ENCODE data around the gene TNFRSF1A.
A peak's percentile ranks its signal among the peaks of the same experiment; 100 is the strongest.
"Not testable (repeated sequence)": the region's sequence is repeated elsewhere in the genome, so short reads cannot be mapped to it uniquely, and the experiment has no call there.

Gene TNFRSF1A

DNA sequence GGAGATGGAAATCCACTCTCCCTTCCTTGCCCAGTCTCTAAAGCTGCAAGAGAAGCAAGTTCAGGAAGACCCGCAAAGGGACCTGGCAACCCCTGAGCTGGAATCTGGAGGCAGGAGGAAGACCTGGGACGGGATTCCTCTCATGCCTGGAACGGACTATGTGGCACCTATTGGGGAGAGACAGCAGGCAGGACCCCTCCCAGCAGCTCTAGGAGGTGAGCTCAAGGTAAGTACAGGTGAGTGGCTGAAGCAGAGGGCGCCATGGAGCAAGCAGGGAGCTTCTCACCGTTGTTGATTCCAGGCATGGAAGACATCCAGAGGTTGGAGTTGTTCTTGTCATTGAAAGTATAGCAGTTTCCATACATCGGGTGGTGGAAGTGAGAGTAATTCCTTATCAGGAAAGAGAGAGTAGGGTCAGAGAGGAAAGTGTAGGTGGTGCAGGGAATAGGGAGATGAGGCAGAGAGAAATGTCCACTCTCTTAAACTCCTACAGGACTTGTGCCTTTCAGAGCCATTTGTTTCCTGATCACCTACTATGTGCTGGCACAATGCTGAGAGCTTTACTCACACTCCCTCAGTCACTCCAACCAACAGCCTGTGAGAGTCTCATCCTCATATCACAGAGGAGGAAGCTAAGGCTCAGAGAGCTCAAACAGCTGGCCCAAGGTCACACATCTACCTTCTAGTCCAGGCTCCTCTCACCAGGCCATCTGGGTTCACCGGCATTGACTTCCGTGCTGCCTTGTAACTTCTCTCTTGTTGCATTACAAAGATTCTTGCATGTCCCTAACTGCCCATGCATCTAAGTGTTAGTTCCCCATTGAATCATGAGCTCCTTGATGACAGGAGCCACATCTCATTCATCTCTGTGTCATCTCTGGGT is 13.9 kb upstream of the TNFRSF1A start:
- DNase-seq = no peak

DNA sequence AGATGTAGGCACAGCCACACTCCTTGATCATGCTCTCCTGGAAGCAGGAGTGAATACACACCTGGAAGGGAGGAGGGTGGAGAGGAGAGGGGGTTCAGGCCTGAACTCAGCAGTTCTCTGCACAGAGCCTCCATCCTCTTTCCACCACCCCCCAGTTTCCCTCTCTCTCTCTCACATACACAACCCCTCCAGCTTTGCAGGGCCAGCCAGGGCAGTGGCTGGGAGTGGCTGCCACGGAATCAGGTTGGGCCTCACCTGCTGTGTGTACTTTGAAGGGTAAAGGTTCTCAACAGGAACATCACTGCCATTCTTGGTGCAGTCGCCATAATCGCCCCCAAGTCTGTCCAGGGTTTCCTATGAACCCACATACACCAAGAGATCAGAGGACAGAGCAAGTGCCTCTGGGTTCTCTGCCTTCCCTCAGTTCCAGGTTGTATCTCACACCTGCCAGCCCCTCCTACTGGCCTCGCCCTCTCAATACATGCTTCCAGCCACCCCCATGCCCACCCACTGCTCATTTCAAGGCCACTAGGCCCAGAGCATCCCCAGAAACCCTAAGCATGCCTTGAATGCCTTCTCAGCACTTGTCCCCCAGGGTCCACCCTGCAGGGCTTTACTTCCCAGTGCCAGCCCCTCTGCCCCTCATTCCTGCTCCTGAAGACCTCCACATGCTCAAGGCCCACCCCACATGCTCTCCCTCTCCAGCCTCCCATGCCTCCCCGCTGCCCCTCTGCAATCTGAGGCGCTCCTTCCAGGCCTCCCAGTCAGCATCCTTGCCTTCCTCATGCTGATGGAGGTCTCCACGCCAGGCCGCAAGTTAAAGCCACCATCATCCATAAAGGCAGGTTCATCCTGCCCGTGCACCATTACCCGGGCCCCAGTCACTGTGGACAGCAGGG is 12.9 kb upstream of the TNFRSF1A start:
- DNase-seq = no peak

DNA sequence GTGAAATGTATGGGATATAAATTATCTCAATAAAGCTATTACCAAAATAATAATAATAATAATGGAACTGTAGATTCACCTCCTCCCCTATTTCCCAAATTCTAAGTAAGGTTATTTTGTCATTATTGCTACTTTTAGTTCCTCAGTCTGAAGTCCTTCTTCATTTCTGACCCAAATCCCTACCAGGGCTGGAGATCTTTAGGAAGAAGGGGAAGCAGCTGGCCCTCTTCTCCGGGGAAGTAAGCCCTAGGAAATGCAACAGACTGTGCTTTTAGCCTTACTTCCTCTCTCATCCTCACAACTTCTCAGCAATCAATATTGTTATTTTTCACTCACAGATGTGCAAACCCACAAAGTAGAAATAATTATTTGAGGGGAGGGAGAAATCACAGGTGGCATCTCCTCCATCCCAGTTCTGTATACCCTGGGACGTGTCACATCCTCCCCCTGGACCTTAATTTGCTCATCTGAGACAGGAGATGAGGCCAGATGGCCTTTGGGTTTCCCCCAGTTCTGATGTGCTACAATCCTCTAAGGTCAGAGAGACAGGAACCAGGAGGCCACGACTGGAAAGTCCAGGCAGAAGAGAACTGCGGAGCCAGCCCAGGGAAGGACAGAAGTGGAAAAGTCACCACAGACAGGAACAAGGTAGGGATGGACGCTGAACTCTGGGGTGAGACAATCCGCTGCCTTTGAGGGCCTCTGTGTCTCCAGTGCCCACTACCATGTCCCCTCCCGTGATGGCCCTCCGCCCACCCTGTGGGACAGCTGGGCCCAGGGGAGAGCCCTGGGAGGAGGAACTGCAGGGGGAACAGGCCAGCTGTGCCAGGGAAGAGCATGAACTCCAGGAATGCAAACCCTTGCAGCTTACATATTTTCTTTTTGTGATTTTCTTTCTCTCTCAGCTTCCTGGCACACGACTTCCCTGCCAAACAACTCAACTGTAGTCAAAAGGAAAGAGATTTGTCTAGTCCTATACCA is 10.6 kb upstream of the TNFRSF1A start:
- DNase-seq = no peak

DNA sequence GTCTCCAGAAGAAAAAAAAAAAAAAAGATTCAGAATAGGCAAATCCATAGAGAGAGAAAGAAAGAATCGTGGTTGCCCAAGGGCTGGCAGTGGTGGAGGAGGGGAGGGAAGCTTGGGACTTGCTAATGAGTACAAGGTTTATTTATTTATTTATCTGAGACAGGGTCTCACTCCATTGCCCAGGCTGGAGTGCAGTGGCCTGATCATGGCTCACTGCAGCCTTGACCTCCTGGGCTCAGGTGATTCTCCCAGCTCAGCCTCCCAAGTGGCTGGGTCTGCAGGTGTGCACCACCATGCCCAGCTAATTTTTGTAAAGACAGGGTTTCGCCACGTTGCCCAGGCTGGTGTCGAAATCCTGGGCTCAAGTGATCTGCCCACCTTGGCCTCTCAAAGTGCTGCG is 9.7 kb upstream of the TNFRSF1A start:
- no peak for DNase-seq

DNA sequence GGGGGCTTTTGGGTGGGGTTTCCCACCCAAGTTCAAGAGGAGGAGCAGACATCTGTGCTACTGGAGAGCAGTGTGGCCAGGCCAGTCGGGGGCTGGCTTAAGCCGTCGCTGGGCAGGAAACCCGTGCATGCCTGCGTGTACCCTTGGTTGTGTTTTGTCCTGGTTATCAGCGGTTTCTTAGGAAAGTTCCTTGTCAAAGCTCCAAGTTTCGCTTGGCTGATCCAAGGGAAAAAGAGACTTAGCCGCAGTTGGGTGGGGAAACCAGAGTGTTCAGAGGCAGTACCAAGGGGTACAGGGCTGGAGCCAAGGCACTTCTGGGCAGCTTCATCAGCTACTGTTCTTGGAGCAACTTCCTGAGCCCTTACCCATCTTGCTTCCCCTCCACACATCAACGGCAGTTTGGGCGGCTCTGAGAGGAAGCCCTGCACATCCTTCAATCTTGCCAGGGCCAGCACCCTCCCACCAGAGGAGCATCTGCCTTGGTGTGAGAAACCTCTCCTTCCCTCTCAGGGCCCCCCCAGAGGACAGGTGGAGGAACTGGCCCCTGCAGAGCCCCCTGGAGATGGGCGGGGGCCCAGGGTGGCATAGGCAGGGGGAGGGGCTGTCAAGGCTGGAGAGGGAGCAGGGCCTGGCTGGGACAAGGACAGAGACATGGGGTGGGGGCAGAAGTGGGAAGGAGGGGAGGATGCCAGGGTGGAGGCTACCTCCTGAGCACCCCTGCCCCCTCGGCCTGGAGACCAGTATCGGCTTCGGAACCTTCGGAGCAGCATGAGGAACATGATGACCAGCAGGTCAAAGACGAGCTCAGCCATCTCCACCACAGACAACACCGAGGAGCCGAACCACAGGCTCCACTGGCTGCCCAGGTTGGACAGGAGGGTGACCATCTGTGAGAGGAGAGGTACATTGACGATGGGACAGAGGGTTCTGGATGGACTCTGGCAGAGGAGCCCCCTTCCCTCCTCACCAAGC is 5.8 kb upstream of the TNFRSF1A start:
- DNase-seq = no peak

DNA sequence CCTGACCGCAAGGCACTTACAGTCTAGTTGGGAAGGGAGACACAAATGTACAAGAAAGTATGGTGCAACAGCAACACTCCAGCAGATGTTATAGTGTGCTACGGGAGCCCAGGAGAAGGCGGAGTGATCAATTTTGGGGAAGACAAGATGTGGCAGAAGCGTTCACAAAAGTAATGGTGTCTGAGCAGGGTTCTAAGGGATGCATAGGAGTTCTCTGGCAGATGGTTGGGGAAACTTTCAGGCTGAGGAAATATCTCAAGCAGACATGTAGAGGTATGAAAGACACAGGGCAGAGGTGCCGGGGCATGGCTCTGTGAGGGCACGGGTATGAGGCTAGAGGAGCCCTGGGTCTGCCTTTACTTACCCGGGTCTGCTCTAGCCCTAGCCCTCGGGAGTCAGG is 5.1 kb upstream of the TNFRSF1A start:
- DNase-seq = no peak

DNA sequence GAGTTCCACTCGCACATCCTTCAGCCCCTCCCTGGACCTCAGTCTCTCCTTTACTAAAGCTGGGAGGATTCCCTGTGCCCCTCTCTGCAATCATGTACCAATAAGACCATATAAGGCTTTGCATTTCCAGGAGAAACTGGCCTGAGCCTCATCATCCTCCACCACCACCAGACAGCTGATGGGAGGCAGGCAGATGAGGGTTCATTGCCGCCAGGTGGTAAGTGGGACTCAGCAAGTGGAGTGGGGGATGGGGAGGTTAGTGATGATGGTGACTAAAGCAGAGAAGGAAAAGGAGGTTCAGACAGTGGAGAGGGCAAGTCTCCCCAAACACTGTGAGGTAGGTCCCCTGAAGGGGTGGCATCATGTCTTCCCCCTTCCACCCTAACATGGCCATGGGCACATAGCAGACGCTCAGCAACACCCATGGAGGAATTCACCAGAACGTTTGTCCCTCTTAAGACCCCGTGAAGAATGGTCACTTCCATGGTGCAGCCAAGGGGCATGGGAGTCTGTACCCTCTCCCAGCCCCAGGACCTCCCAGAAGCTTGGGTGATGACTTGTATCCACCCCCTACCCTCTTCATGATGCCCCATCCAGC is 4.5 kb upstream of the TNFRSF1A start:
- no peak for DNase-seq

DNA sequence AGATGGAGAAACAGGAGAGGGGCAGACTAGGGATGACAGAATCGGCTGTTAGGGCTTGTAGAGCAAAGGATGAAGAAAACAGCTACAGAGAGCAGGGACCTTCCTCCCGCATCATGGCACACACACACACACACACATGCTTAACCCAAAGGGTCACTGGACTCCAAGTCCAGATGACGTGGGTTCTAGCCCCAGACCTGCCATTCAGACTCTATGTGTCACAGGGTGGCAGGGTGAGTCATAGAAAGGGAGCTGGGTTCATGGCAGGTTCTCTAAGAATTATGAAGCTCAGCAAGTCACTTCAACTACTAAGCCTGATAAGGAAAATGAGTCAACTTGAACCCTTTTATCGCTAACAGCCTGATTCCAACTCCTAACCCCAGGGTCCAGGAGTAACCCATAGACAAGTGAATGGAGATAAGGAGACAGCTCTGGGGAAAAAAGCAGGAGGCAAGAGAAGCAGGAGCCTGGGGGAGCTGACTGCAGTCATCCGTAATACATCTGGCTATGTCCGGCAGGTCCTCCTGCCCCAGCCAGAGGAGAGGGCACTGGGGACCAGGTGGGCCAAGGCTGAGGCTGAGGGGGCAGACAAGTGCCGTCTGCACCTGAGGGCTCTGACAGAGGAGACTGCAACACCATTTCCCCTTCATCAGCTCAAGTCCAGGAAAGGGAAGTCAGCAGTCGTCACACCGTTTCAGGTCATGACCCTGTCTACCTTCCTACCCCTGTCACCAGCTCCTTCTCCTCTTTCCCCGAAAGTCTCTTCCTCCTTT is 3.6 kb upstream of the TNFRSF1A start:
- DNase-seq = no peak

DNA sequence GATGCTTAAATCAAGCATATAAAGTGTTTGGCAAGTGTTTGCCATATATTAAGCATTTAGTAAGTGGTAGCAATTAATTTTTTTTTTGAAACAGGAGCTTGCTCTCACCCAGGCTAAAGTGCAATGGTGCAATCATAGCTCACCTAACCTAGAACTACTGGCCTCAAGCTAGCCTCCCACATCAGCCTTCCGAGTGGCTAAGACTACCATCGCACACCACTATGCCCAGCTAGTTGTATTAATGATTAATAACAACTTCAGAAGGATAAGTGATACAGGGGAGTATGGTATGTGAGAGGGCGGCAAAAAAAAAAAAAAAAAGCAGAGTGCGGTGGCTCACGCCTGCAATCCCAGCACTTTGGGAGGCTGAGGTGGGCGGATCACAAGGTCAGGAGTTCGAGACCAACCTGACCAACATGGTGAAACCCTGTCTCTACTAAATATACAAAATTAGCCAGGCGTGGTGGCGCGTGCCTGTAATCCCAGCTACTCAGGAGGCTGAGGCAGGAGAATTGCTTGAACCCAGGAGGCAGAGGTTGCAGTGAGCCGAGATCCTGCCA is 2.3 kb upstream of the TNFRSF1A start:
- not testable (repeated sequence) for DNase-seq

DNA sequence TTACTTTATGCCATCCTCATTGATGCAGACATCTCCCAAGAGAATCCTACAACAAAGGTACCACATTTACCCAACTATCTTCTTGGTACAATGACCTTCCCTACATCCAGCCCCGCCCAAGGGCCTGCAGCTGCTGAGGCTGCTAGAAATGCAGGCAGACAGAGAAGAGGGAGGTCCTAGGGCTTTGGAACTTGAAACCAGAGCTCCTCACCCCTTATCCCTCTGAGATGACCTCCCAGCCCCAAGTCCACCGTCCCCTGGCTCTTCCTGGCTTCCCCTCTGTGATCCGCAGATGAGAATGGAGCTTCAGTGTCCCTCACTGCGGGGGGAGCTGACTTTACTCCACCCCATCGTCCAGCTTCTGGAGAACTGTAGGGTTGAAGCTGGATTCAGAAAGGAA is 1.6 kb upstream of the TNFRSF1A start:
- no peak for DNase-seq

DNA sequence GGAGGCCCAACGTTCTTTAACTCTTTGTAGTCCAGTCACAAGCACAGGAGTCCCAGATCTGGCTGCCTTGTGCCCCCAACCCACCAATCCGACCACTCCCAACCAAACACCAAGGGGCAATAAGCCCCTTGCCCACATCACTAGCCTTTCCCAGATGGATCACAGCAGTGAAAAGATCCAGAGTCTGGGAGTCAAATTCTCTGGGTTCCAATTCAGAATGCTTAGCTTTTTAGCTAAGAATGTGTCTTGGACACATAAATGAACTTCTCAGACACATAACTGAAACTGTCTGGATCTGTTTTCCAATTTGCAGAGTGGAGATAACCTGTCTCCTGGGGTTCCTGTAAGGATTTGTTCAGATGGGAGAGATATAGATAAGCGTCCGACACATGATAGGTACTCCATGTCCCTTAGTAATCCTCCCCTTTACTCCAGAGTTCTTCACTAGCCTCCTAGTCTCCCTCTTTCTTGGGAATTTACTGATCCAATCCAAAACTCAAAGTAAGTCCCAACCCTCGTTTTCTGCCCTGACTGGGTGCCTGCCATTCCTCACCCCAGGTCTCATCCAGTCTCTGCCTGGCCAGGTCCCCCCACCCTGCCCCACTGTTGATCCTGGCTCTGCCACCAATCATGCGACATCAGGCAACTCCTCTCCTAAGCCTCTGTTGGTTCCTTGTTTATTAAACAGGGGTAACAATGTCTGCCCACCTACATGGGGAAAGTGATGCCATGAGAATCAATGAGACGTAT is 439 bp upstream of the TNFRSF1A start:
- no peak for DNase-seq

DNA sequence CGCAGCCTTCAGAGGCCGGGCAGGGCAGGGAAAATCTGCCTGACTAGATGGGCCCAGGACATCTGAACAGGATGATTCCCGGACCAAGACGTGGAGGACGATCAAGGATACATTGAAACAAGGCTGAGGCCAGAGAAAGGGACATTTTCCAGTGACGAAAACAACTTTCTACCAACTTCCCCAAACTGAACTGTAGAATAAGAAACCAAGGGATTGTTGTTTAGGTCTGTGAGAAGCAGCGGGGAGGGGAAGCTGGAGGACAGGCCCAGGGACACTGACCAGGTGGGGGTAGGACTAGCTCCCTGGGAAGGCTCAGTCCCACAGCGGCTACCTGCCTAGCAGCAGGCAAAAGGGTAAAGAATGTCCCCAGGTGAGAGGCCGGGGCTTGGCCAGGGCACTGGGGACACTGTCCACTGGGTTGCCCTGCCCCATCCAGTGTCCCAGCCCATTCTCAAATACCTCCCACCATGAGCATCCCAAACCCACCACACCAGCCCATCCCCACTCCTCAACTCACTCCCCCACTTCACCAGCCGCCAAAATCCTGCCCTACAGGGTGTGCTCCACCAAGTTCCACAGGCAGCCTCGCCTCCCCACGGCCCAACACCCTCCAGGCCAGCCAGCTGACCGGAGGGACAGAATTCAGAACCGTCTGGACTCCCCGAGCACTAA is 995 bp downstream of the TNFRSF1A start:
- no peak for DNase-seq

DNA sequence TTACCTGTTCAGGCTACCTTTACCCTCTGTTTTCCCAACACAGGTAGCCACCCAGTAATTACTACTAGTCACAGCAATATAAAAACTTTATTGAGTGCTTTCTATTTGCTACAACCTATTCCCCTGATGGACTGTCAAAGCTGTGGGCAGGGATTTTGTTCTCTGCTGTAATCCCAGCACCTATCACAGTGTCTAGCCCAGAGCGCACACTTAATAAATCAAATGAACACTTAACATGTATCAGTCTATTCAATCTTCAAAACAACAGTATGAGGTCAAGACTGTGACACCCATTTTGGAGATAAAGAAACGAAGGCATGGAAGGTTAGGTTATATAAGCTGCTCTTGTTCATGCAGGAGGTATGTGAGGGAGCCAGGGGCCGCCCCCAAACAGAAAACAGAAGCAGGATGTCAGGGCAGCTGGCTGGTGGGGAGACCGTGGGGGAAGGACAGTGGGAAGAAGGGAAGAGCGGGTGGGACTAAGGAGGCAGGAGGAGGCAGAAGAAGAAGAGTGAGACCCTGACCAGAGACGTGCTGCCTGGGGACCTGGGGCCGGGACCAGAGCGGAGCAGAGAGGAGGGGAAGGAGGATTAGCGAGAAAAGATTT is 1.7 kb downstream of the TNFRSF1A start:
- peak; percentile 44 for DNase-seq

DNA sequence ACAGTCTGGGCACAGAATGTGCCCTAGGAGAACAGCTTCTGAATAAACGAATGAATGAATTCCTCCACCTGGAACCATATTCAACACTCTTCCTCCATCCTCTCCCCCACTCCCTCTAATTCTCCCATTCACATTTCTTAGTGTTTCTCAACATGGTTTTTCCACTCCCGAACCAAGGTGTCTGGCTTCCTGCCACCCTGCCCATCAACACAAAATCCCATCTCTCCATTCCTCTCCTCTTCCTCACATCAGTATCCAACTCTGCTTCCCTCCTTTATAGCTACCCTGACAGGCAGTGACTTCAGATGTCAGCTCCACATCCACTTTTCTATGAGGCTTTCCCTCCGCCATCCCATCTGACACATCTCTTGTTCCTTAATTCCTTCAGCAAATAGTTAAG is 2.9 kb downstream of the TNFRSF1A start:
- no peak for DNase-seq

DNA sequence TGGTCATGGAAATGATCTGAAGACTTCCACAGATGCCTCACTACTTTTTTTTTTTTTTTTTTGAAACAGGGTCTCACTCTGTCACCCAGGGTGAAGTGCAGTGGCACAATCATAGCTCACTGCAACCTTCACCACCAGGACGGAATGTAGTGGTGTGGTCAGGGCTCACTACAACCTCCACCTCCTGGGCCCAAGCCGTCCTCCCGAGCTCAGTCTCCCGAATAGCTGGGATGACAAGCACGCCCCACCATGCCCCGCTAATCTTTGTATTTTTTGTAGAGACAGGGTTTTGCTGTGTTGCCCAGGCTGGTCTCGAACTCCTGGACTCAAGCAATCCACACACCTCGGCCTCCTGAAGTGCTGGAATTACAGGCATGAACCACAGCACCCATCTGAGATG is 3.3 kb downstream of the TNFRSF1A start:
- DNase-seq = not testable (repeated sequence)

DNA sequence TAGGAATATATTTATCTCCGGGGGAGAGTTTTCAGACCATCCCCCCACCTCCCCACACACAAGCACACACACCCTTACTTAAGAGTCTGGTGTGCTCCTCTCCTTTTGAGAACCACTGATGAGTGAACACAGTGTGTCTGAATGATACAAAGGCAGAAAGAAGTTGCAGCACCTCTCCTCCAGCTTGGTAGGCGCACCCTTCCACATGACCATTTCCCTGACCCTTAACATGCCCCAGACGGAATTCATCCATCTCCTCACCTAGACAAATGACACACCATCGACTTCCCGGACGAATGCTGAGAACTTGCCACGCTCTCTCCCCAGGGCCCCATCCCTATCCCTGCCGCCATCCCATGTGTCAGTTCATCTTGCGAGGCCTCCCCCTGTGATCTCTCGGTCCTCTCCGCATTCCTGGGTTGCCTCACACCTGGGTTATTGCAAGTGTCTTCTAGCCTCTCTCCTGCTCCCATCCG is 3.9 kb downstream of the TNFRSF1A start:
- DNase-seq = no peak

DNA sequence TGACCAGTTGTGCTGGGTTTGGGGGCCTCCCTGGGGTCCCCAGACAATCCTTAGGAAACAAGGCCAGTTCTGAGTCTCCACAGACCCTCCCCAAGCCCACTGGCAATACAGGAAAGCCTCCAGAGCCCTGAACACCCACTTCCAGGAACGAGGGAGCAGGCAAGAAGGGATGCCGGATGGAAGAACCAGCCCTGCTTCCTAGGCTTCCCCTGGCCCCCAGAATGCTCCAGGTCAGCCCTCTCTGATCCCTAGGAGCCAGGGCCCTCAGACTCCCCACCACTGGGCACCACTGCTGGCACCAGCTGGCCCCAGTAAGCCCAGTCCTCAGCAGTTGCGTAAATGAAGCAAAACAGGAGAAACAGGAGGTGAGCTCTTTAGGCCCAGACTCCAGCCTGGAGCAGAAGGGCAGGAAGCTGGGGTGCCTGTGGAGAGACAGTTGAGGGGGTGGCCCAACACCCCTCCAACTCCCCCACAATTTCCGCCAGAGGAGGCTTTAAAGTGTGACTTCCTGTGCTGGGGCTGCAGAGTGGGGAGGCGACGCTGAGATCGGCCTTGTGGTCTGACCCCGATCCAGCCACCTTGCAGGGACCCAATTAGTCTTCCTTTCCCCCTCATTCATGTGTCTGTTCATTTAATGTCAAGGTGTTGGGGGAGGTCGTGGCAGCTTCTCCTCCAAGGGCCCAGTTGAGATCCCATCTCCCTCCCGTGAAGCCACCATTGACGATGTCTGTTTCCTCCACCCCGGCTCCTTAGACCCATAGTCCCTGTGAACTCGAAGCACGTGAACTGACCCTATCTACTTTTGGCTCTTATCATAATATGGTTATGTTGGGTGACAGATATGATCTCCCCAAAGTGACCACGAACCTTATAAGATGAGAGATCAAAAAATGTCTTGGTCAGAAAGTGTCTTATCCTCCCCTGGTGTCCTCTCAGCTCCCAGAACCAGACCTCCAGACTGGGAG is 4.7 kb downstream of the TNFRSF1A start:
- DNase-seq = peak; percentile 75
